Activated naive CD4-positive, alpha-beta T cell treated with anti-CD3 and anti-CD28 coated beads, Interleukin-2, amount 50 U/mL, for 72 hours (primary cell): ENCODE results near the gene FLRT3. TPM values are rescaled to one million over a fixed set of nuclear protein-coding genes. Genes with fewer than 3 reads are reported as not detected.

Source experiments
- ATAC-seq, 2 donors: fragments of 150-1000 bp; cut with Tn5 transposase; 2 replicates each; pipeline ENCODE4 v1.10.0; 2021; ENCODE audit warnings: mild to moderate bottlenecking in 2 of 2, moderate library complexity in 2 of 2
- DNase-seq, 2 donors: peaks; one replicate each; pipeline ENCODE4 v3.0.0; 2021 to 2022; ENCODE audit warnings: low spot score in 2 of 2
- H3K27ac Mint-ChIP-seq, 2 donors: one replicate each; pipeline ENCODE4 v1.8.0; 2022; ENCODE audit warnings: mild to moderate bottlenecking in 2 of 2, mixed read lengths in 2 of 2
- H3K36me3 Mint-ChIP-seq, 2 donors: one replicate each; pipeline ENCODE4 v1.8.0; 2022; ENCODE audit warnings: mixed read lengths in 2 of 2
- H3K9me3 Mint-ChIP-seq, 2 donors: one replicate each; pipeline ENCODE4 v1.8.0; 2022; ENCODE audit warnings: mixed read lengths in 2 of 2
- total RNA-seq, 2 donors: library from RNA; stranded (reverse); gene quantifications; one replicate each; pipeline ENCODE4 v1.2.3, GENCODE V29; 2022

The FLRT3 gene
- not detected for total RNA-seq

- peak in 1 of 2 donors; percentile 46 for ATAC-seq
- no peak for DNase-seq
Measured at GRCh38 chr20:14337400-14338171, at the start of gene FLRT3. Gene FLRT3, minus strand, starts transcription at chr20:14337612. Its CDS starts 10,106 bp downstream, at chr20:14327506.

GRCh38 chr20:14386726-14387125 is 49.3 kb upstream of the FLRT3 start:
- peaks cover 0 to 4% of the 10 kb centered on the region in 2 donors for H3K36me3 Mint-ChIP-seq

More at GRCh38 chr20:14337400-14338171, at the start of gene FLRT3:
- H3K9me3 Mint-ChIP-seq: peaks cover 0 to 9% of the 10 kb centered on the region in 2 donors
- no peaks in the 10 kb centered on the region for H3K36me3 Mint-ChIP-seq
- H3K27ac Mint-ChIP-seq: no peak within 1 kb of the TSS

GRCh38 chr20:14385176-14385740 is 47.8 kb upstream of the FLRT3 start:
- ATAC-seq (no peak), DNase-seq (no peak)
- Mint-ChIP-seq H3K9me3 (peaks cover 9 to 23% of the 10 kb centered on the region in 2 donors), H3K36me3 (peaks cover 0 to 4% of the 10 kb centered on the region in 2 donors), H3K27ac (no peak overlapping the region)

More at GRCh38 chr20:14386726-14387125, 49.3 kb upstream of the FLRT3 start:
- Mint-ChIP-seq H3K9me3 (peaks cover 11 to 16% of the 10 kb centered on the region in 2 donors), H3K27ac (no peak overlapping the region)
- no peak for ATAC-seq
- no peak for DNase-seq

DNA sequence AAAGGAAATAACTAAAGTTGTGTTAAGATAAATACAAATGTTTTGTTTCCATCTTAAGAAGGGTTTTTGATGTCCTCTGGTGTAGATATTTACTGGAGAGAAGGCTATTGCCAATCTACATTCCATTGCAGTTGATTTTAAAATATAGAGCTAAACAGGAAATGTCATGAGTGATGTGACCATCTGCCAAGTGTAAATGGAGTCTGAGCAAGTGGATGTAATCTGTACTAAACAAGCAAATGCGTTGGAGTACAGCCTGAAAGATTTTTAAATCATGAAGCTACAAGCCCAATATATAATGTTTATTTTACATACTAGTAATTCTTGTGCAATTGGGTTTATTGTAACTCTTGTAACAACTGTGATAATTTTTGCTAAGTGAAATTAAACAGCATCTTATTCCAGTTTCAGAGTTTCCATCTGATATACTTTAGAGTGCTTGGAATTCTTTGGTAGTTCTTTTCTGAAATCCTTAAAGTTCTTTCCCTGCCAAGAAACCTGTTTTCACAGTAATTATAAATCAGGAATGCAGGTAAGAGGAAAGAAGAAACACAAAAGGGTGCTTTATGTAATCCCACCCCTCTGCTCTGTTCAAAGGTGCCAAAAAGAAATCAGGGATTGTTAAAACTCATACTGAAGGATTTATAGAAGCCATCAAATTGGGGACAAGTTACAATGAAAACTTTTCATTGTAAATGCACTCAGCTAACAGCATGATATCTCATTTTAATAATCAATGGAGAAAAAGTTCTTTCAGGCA is 47.2 kb upstream of the FLRT3 start:
- H3K36me3 Mint-ChIP-seq: peaks cover 0 to 4% of the 10 kb centered on the region in 2 donors
- H3K27ac Mint-ChIP-seq: no peak overlapping the region
- ATAC-seq (no peak), DNase-seq (no peak)
- peaks cover 9 to 21% of the 10 kb centered on the region in 2 donors for H3K9me3 Mint-ChIP-seq

- H3K27ac Mint-ChIP-seq: no peak overlapping the region
- H3K36me3 Mint-ChIP-seq: peaks cover 0 to under 1% of the 10 kb centered on the region in 2 donors
- no peak for DNase-seq
- no peak for ATAC-seq
- H3K9me3 Mint-ChIP-seq: peaks cover 9 to 17% of the 10 kb centered on the region in 2 donors
Measured at GRCh38 chr20:14383335-14383734, 45.9 kb upstream of the FLRT3 start.

DNA sequence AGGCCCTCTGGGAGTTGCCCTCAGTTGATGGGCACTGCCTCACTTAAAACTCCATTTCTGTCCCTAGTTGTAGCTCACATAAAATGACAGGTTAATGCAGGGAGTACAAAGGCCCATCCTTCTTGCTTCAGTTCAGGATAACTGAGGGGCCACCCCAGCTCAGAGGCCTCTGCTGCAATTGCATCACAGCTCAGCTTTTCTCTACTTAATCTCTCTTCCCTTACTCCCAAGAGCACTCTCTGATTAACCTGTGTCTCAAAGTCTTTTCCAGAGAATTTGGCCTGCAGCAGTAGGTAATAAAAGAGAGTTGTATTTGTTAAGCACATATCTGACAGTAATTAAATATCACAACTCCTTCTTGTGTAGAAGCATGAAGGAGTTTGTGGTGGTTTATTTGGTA is 40.9 kb upstream of the FLRT3 start:
- H3K9me3 Mint-ChIP-seq: peaks cover 4 to 15% of the 10 kb centered on the region in 2 donors
- no peak overlapping the region for H3K27ac Mint-ChIP-seq
- no peak for DNase-seq
- no peak for ATAC-seq
- no peaks in the 10 kb centered on the region for H3K36me3 Mint-ChIP-seq

- Mint-ChIP-seq H3K27ac (no peak overlapping the region), H3K36me3 (no peaks in the 10 kb centered on the region), H3K9me3 (peaks cover 5 to 6% of the 10 kb centered on the region in 2 donors)
- DNase-seq (no peak), ATAC-seq (no peak)
Measured at GRCh38 chr20:14375416-14375985, 38.1 kb upstream of the FLRT3 start.

GRCh38 chr20:14374196-14374595 is 36.8 kb upstream of the FLRT3 start:
- peaks cover 4 to 7% of the 10 kb centered on the region in 2 donors for H3K9me3 Mint-ChIP-seq
- ATAC-seq (no peak), DNase-seq (no peak)
- no peak overlapping the region for H3K27ac Mint-ChIP-seq
- H3K36me3 Mint-ChIP-seq: no peaks in the 10 kb centered on the region

DNA sequence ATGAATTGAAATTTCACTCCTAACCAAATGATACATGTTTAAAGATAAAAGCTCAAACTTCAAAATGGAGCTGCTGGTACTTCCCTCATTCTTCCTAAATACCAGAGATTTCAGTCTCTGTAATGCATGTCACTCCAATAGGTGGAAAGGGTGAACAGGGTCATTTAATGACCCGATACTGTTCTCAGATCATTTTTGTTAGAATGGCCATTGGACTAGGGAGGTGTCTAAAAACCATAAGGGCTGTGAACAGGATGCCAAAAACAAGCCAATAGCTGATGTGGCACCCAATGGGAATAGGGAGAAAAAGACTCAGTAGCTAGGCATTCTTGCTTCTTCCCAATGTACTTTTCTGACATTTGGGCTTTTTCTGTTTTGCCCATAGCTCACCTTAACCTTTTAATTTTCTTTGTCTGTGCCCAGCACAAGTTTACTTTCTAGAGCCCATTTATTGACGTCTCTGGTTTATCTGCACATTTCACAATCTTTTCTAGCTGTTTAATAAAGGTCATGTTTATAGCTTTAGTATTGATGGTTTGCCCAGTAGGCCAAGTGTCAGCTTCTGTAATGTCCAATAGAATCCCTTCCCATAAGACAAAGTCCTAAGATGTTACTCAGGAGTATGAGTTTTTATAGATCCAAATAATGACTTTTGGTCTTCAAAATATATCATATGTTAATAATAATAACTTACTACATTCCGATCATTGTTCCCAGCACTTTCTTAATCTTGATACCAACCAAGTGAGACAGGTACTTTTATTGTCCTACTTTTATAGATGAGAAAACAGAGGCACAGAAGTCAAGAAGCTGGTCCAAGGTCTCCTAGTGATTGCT is 24.3 kb upstream of the FLRT3 start:
- DNase-seq: no peak
- ATAC-seq: no peak
- Mint-ChIP-seq H3K27ac (no peak overlapping the region), H3K36me3 (no peaks in the 10 kb centered on the region), H3K9me3 (peaks cover 0 to 12% of the 10 kb centered on the region in 2 donors)

GRCh38 chr20:14360416-14360815 is 23.0 kb upstream of the FLRT3 start:
- no peak overlapping the region for H3K27ac Mint-ChIP-seq
- H3K9me3 Mint-ChIP-seq: peaks cover 0 to 12% of the 10 kb centered on the region in 2 donors
- ATAC-seq (no peak), DNase-seq (no peak)
- H3K36me3 Mint-ChIP-seq: no peaks in the 10 kb centered on the region

GRCh38 chr20:14355791-14356190 is 18.4 kb upstream of the FLRT3 start:
- DNase-seq (no peak), ATAC-seq (no peak)
- Mint-ChIP-seq H3K9me3 (peaks cover 0 to 5% of the 10 kb centered on the region in 2 donors), H3K36me3 (no peaks in the 10 kb centered on the region), H3K27ac (no peak overlapping the region)

- Mint-ChIP-seq H3K27ac (no peak overlapping the region), H3K36me3 (no peaks in the 10 kb centered on the region)
- no peak for ATAC-seq
Measured at GRCh38 chr20:14344746-14345145, 7.3 kb upstream of the FLRT3 start.

DNA sequence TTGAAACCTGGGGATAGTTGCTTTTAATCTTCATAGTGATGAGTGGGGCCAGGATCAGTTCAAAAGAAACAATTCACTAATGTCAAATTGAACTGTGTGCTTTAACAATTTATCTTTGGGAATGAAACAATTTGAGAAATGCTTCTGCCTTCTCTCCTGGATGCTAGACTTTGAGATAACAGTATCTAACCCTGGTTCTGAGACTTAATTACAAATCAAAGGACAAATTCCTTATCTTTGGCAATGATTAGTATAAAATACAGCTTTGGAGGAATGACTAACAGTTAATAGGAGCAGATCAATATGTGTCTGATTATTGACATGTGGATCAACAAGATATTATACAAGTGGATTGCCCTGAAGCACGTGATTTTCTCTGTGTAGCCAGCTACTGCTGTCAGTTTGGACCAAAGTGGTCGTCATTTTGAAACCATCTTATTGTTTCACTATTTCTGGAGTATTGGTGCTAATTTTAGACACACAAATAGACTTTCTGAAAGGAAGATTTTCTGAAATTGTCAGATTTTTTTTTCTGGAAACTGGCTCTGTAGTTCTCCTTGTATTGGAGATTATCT is 6.2 kb upstream of the FLRT3 start:
- DNase-seq: no peak
- no peak for ATAC-seq
- H3K27ac Mint-ChIP-seq: no peak overlapping the region
- no peaks in the 10 kb centered on the region for H3K36me3 Mint-ChIP-seq
- peaks cover 0 to 9% of the 10 kb centered on the region in 2 donors for H3K9me3 Mint-ChIP-seq

More at GRCh38 chr20:14344746-14345145, 7.3 kb upstream of the FLRT3 start:
- peaks cover 0 to 9% of the 10 kb centered on the region in 2 donors for H3K9me3 Mint-ChIP-seq
- DNase-seq: no peak

GRCh38 chr20:14342918-14343317 is 5.5 kb upstream of the FLRT3 start:
- Mint-ChIP-seq H3K36me3 (no peaks in the 10 kb centered on the region), H3K9me3 (peaks cover 0 to 9% of the 10 kb centered on the region in 2 donors), H3K27ac (peak overlapping the region in 1 of 2 donors; percentile 55)
- DNase-seq (no peak), ATAC-seq (no peak)

DNA sequence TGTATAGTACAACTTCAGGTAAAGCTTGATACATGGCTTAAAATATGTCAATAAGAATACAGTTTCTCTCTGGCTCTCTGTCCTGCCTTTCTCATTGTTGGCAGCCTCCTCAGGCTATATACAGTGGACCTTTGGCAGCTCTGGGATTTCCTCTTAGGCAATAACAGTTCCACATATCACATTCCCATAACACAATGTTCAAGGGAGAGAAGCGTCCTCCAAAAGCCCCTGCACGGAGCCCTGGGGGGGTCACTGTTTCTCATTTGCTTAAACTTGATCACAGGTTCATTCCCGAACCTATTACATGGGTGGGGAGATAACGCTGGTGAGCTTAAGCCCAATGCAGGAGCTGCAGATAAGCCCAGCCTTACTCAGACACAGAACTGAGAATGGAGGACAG is 4.4 kb upstream of the FLRT3 start:
- Mint-ChIP-seq H3K27ac (no peak overlapping the region), H3K36me3 (no peaks in the 10 kb centered on the region), H3K9me3 (peaks cover 0 to 9% of the 10 kb centered on the region in 2 donors)
- ATAC-seq (no peak), DNase-seq (no peak)

- DNase-seq (no peak), ATAC-seq (no peak)
- Mint-ChIP-seq H3K27ac (no peak overlapping the region), H3K36me3 (no peaks in the 10 kb centered on the region), H3K9me3 (peaks cover 0 to 4% of the 10 kb centered on the region in 2 donors)
Measured at GRCh38 chr20:14336686-14337085, 726 bp downstream of the FLRT3 start.
